Mesendoderm (in vitro differentiated cells): Measurements from ENCODE around the gene TTC39B.

Experiments
- DNase-seq: peaks from one replicate; pipeline ENCODE4 v3.0.0; 2013
- H2AK5ac ChIP-seq: 2 replicates; pipeline ENCODE4 v1.6.1; 2013; ENCODE audit warnings: low read length, inconsistent platforms
- H2BK120ac ChIP-seq: 2 replicates; pipeline ENCODE4 v1.6.1; 2013; ENCODE audit warnings: low read depth, mild to moderate bottlenecking, low read length, moderate library complexity, mixed read lengths
- H2BK15ac ChIP-seq: replicated peaks from 2 replicates; pipeline ENCODE4 v1.6.1; 2013; ENCODE audit warnings: low read depth, mild to moderate bottlenecking, moderate library complexity
- H2BK5ac ChIP-seq: 2 replicates; pipeline ENCODE4 v1.6.1; 2013; ENCODE audit warnings: low read length, inconsistent platforms
- H3K18ac ChIP-seq: 2 replicates; pipeline ENCODE4 v1.6.1; 2013; ENCODE audit warnings: mild to moderate bottlenecking, low read length, mixed read lengths
- H3K23ac ChIP-seq: one replicate; pipeline ENCODE4 v1.6.1; 2013; ENCODE audit warnings: low read length
- H3K27ac ChIP-seq: 2 replicates; pipeline ENCODE4 v1.5.1; 2013; ENCODE audit warnings: low read depth, mild to moderate bottlenecking, inconsistent platforms, low read length, moderate library complexity
- H3K27me3 ChIP-seq: 2 replicates; pipeline ENCODE4 v1.6.1; 2013; ENCODE audit warnings: low read length, control low read depth, mild to moderate bottlenecking, inconsistent platforms; ENCODE audit not compliant: insufficient read depth, poor library complexity
- H3K36me3 ChIP-seq: 2 replicates; pipeline ENCODE4 v1.6.1; 2013; ENCODE audit warnings: low read length, inconsistent platforms; ENCODE audit not compliant: control insufficient read depth, insufficient read depth
- H3K4ac ChIP-seq: one replicate; pipeline ENCODE4 v1.6.1; 2013; ENCODE audit warnings: low read depth, mild to moderate bottlenecking, low read length, moderate library complexity
- H3K4me1 ChIP-seq: 2 replicates; pipeline ENCODE4 v1.6.1; 2013; ENCODE audit warnings: low read depth, low read length, inconsistent platforms; ENCODE audit not compliant: control insufficient read depth
- H3K4me2 ChIP-seq: 2 replicates; pipeline ENCODE4 v1.6.1; 2013; ENCODE audit warnings: low read length
- H3K4me3 ChIP-seq: 2 replicates; pipeline ENCODE4 v1.5.1; 2013; ENCODE audit warnings: mild to moderate bottlenecking, low read length
- H3K56ac ChIP-seq: one replicate; pipeline ENCODE4 v1.6.1; 2013; ENCODE audit warnings: low read length
- H3K79me1 ChIP-seq: 2 replicates; pipeline ENCODE4 v1.6.1; 2013; ENCODE audit warnings: low read length, inconsistent platforms
- H3K79me2 ChIP-seq: 2 replicates; pipeline ENCODE4 v1.6.1; 2013; ENCODE audit warnings: mild to moderate bottlenecking, low read length; ENCODE audit not compliant: control insufficient read depth, insufficient read depth
- H3K9ac ChIP-seq: 2 replicates; pipeline ENCODE4 v1.6.1; 2013; ENCODE audit warnings: low read length, inconsistent platforms
- H4K5ac ChIP-seq: one replicate; pipeline ENCODE4 v1.6.1; 2013; ENCODE audit warnings: low read length
- H4K8ac ChIP-seq: one replicate; pipeline ENCODE4 v1.6.1; 2013; ENCODE audit warnings: low read depth, mild to moderate bottlenecking, control low read depth, low read length, moderate library complexity
- WGBS: extraction: QIAGEN DNeasy Blood & Tissue Kit; methylation state at CpG from one replicate; pipeline ENCODE4 v1.1.7; 2013; ENCODE audit warnings: low lambda C conversion rate, missing lambda C conversion rate; ENCODE audit not compliant: insufficient coverage; ENCODE audit errors: extremely low coverage; 5-methylcytosine and 5-hydroxymethylcytosine counted together

The TTC39B gene

GRCh38 chr9:15127831-15128230 lies 179.2 kb downstream of the TTC39B start:
- Histone ChIP-seq H2BK120ac (no peak overlapping the region), H3K4me1 (no peaks in the 10 kb centered on the region), H3K79me2 (no peaks in the 10 kb centered on the region), H4K8ac (no peak overlapping the region), H3K23ac (no peak overlapping the region), H3K56ac (no peak overlapping the region), H3K79me1 (no peaks in the 10 kb centered on the region), H2AK5ac (no peak overlapping the region), H4K5ac (no peak overlapping the region), H3K4ac (no peak overlapping the region), H3K4me3 (no peak overlapping the region), H3K18ac (no peak overlapping the region), H3K27me3 (no peaks in the 10 kb centered on the region), H3K9ac (no peak overlapping the region), H2BK5ac (no peak overlapping the region), H3K27ac (no peak overlapping the region), H3K36me3 (no peaks in the 10 kb centered on the region), H3K4me2 (no peak overlapping the region), H2BK15ac (no peak overlapping the region)
- WGBS: no CpG with 5 or more reads among the region's 5 CpGs
- no peak for DNase-seq

- Histone ChIP-seq H3K4me2 (no peak overlapping the region), H2BK120ac (no peak overlapping the region), H3K27ac (no peak overlapping the region), H3K4me3 (no peak overlapping the region), H2BK5ac (no peak overlapping the region), H3K79me2 (no peaks in the 10 kb centered on the region), H3K56ac (no peak overlapping the region), H2BK15ac (no peak overlapping the region), H2AK5ac (no peak overlapping the region), H3K9ac (no peak overlapping the region), H3K4ac (no peak overlapping the region), H3K79me1 (no peaks in the 10 kb centered on the region), H3K36me3 (no peaks in the 10 kb centered on the region), H3K18ac (no peak overlapping the region), H3K27me3 (no peaks in the 10 kb centered on the region), H4K5ac (no peak overlapping the region), H3K4me1 (peaks cover 2% of the 10 kb centered on the region), H3K23ac (no peak overlapping the region), H4K8ac (no peak overlapping the region)
- WGBS: no CpG with 5 or more reads among the region's 2 CpGs
- no peak for DNase-seq
Measured at GRCh38 chr9:15121630-15122029, 185.4 kb downstream of the TTC39B start.

- Histone ChIP-seq H4K5ac (no peak overlapping the region), H3K4me2 (no peak overlapping the region), H2BK120ac (no peak overlapping the region), H3K4me3 (no peak overlapping the region), H2BK15ac (no peak overlapping the region), H3K23ac (no peak overlapping the region), H3K18ac (peak overlapping the region; percentile 55), H3K79me2 (no peaks in the 10 kb centered on the region), H3K4ac (peak overlapping the region; percentile 10), H3K9ac (no peak overlapping the region), H3K36me3 (no peaks in the 10 kb centered on the region), H2AK5ac (no peak overlapping the region), H3K56ac (no peak overlapping the region), H4K8ac (no peak overlapping the region), H3K27me3 (no peaks in the 10 kb centered on the region), H3K27ac (no peak overlapping the region), H3K4me1 (peaks cover 5% of the 10 kb centered on the region), H3K79me1 (no peaks in the 10 kb centered on the region), H2BK5ac (no peak overlapping the region)
- no peak for DNase-seq
- WGBS: no CpG with 5 or more reads among the region's 7 CpGs
Measured at GRCh38 chr9:15116130-15116580, 190.9 kb downstream of the TTC39B start.

- Histone ChIP-seq H3K4me2 (no peak overlapping the region), H4K5ac (no peak overlapping the region), H2BK15ac (no peak overlapping the region), H3K23ac (no peak overlapping the region), H3K4me3 (no peak overlapping the region), H3K36me3 (no peaks in the 10 kb centered on the region), H3K27ac (no peak overlapping the region), H3K79me1 (no peaks in the 10 kb centered on the region), H3K4ac (no peak overlapping the region), H3K27me3 (no peaks in the 10 kb centered on the region), H2AK5ac (no peak overlapping the region), H4K8ac (no peak overlapping the region), H3K4me1 (peaks cover 5% of the 10 kb centered on the region), H2BK5ac (no peak overlapping the region), H3K9ac (no peak overlapping the region), H3K79me2 (no peaks in the 10 kb centered on the region), H3K56ac (no peak overlapping the region), H2BK120ac (no peak overlapping the region), H3K18ac (no peak overlapping the region)
- WGBS: no CpG with 5 or more reads among the region's 5 CpGs
- DNase-seq: no peak
Measured at GRCh38 chr9:15115702-15116101, 191.3 kb downstream of the TTC39B start.

- Histone ChIP-seq H2BK5ac (no peak overlapping the region), H3K4ac (no peak overlapping the region), H3K56ac (no peak overlapping the region), H3K9ac (no peak overlapping the region), H4K5ac (no peak overlapping the region), H3K23ac (no peak overlapping the region), H3K36me3 (no peaks in the 10 kb centered on the region), H3K4me2 (no peak overlapping the region), H3K18ac (no peak overlapping the region), H3K27ac (no peak overlapping the region), H3K27me3 (no peaks in the 10 kb centered on the region), H3K4me3 (no peak overlapping the region), H2BK120ac (no peak overlapping the region), H2AK5ac (no peak overlapping the region), H4K8ac (no peak overlapping the region), H2BK15ac (no peak overlapping the region), H3K4me1 (peaks cover 5% of the 10 kb centered on the region), H3K79me1 (no peaks in the 10 kb centered on the region), H3K79me2 (no peaks in the 10 kb centered on the region)
- DNase-seq: no peak
- WGBS: no CpG with 5 or more reads among the region's 2 CpGs
Measured at GRCh38 chr9:15115041-15115440, 192.0 kb downstream of the TTC39B start.
